Stimulated activated CD4-positive, alpha-beta T cell treated with anti-CD3 and anti-CD28 coated beads, Interleukin-2, amount 100 ng/mL, for 4 hours (primary cell): ENCODE measurements around the gene KCNK10.

Experiments
- DNase-seq: peaks from one replicate; pipeline ENCODE4 v3.0.0-alpha.2; 2020; ENCODE audit warnings: low read depth

Gene KCNK10

DNA sequence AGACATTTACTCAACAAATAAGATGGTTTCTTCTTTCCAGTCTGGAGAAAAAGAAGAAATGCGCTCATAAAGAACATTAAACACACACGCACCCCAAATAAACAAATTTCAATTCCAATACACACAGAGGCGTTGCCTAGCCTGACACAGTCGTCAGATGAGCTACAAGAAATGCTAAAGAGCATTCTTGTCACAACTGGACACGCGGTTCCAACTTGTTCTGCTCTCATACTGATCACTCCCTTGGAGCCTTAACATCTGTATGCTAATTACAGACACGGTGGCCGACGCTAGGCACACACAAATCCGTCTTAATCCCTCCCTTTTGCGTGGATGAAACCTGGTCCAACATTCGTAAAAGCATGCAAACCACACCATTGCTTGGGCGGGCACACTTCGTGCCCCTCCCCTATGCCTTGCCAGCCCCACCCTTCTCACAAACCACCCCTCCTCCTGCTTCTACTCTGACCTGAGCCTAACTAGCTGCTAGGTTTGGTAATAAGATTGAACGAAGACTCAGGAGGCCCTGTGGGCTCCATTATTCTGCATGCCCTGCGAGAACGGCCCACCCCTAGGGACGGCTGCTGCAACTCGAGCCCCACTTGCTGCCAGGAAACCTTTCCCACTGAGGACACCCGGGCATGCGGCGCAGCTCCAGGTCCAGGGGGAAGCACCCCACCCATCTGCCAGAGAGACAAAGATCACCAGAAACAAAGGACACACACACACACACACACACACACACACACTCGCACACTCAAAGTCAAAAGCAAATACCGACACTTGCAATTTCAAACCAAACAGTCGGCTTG is 1.2 kb downstream of the KCNK10 start:
- no peak for DNase-seq

DNA sequence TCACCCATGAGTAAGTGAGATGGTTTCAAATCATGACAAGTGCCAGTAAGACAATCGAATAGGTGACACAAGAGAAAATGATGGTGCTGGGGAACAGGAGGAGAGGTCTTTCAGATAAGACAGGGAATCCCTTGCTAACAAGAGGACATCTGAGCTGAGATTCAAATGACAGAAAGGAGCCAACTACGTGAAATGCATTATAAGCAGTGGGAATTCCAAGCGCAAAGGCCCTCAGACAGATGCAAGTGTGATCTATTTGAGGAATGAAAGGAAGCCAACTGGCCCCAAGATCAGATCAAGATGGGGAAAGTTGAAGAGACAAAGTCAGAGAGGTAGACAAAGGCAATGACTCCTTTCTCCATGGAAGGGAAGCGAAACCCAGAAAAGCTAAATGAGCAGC is 4.7 kb downstream of the KCNK10 start:
- no peak for DNase-seq

DNA sequence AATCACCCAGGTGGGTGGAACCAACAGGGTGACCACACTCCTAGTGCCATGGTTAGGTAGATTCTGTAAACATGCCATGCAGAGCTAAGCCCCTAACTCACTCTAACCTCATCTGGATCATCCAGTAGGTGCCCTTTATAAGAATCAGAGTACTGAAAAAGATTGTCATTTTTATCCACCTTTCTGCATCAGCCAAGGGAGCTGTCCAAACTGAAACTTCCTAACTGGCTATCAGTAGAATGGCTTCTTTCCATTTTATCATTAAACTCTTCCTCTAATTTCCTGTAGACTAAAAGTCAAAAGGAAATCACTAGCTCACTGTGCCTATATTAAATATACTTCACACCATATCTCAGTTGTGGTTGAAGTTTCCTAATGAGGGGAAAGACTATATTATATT is 6.5 kb downstream of the KCNK10 start:
- DNase-seq: no peak

DNA sequence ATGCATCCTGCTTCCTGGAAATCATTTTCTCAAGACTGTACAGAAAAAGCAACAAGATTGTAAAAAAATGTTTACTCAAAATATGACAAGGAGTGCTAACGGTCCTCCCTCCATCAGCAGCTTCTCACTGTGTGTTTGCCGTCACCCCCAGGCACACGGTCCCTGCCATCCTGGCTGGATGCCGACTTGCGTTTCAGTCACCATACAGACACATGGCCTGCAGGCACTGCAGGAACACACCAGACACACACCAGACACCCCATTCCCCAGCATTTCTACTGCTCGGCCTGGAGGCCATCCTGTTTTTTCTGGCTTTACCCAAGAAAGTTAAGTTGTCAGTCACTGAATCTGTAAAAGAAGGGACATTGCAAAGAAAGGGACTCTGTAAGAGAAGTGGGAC is 10.8 kb downstream of the KCNK10 start:
- DNase-seq: no peak

DNA sequence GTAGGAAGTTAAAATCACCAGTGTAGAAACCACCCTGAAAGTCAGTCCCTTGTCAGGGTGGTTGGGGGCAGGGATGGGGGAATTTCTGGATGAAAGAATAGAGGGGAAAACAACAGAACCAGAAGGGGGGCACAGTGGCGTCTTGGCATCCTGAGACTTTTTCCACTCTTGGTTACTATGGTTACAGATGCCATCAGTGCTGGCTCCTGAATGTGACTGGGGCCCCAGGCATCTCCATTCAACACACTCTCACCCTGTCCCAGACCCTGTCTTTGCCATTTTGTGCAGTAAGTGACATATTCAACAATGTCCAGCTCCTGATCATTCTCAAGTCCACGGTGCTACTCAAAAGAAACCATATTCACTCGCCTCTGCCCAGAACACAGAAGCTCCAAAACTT is 11.3 kb downstream of the KCNK10 start:
- no peak for DNase-seq

DNA sequence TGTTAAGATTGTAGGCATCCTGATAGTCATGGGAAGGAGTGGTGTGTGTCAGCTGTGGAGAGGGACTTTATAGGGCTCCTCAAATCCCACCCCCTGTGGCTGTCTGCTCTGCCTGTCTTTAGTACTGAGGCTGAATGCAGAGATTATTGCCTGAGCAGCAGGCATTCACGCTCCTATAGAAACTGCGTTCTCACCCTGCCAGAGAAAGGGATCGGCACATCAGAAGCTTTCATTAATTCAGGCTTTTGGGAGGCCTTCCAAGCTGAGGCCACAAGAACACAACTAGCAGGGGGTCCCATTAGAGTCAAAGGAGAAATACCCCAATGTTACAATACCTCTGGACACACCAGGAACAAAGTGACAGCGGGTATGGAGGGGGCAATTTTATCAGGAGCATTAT is 12.6 kb downstream of the KCNK10 start:
- no peak for DNase-seq

DNA sequence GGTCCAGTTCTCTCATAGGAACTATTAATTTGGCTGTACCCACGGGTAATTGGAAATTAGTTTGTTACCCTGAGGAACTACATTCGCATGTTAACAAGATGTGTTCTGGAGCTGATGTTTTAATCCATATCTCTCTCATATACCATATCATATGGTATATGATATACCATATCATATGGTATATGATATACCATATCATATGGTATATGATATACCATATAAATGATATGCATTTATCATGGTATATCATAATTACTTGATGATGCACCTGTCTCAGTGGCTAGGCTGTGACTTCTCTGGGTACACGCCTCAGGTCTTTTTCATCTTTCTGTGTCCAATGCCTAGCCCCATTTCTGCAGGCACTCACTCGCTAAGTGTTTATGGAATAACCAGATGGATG is 13.0 kb downstream of the KCNK10 start:
- no peak for DNase-seq

DNA sequence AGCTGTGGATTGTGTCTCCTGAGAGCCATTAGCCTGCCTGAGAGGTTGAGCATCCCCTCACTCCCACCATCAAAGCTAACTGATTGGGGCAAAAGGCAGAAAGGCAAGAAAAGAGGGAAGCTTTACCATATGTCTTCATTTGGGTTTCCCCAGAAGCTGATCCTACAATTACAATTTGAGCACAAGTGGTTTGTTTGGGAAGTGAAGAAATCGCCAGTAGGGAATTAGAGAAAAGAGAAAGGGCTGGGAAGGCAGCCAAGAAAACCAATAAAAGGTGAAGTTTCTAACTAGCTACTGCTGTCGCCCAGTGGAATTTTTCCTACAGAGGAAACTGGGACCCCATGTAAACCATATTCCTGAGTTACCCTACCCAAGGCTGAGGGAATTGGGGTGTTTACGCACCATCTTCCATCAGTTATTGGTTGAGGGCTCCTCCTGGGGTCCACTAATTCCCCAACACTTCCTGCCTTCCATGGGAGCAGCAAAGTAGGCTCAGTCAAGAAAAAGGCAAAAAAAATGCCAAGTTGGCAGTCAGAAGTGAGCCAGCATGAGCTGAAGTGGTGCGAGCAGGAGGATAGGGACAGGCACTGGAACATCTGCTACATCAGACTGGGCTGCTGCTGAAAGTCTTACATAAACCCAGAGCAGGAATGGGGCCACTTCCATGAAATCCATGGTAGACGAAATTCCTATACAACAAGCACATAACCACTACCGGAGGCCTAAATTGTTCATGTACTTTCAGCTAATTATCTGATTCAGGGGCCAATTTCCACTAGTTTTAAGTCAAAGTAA is 17.3 kb downstream of the KCNK10 start:
- DNase-seq: no peak

DNA sequence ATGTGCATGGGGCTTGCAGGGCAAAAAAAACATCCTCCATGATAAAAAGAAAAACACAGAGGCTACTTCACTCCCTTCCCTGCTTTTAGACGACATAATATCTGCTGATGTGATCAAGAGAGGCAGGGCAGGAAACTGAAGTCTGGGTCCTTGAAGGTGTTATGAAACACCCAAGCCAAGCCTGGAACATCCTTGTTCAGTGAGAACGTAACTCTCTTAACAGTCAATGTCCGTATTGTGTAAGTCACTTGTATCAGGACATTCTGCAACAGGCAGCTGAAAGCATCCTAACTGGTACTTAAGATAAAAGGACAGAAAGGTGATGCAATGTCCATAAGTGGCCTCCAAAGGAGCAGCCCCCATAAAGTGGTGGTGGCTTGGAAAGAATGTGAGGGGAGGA is 20.0 kb downstream of the KCNK10 start:
- no peak for DNase-seq

DNA sequence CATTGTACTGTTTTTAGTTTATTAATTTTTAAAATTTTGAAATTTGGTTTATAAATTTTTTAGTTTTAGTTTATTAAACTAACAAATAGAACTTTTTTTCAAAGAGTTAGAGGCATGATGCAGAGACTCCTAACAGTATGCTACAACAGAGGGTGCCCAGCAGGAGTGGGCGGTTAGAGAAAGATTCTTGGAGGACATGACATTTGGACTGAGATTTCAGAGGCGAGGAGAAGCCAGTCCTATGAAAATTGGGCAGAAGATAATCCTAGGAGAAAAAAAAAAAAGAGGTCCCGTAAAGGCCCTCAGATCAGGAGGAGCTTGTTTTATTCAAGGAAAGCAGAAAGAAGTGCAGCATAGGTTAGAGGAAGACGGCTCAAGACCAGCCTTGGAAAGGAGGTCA is 21.7 kb downstream of the KCNK10 start:
- no peak for DNase-seq

DNA sequence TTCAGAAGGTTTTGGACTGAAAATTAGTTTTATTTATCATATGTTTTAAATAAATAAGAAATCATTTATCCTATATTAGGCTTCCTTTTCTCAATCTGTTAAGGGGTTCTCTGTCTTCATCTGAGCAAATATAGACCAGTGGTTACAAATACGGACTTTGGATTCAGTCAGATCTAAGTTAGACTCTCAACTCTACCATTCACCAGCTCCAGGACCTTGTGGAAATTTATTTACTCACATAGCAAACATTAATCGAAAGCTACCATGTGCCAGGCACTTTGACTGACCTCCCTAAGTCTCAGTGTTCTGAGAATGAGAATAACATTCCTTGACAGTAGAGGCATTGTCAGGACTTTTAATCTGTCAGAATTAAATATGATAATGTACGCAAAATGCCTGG is 22.3 kb downstream of the KCNK10 start:
- no peak for DNase-seq

DNA sequence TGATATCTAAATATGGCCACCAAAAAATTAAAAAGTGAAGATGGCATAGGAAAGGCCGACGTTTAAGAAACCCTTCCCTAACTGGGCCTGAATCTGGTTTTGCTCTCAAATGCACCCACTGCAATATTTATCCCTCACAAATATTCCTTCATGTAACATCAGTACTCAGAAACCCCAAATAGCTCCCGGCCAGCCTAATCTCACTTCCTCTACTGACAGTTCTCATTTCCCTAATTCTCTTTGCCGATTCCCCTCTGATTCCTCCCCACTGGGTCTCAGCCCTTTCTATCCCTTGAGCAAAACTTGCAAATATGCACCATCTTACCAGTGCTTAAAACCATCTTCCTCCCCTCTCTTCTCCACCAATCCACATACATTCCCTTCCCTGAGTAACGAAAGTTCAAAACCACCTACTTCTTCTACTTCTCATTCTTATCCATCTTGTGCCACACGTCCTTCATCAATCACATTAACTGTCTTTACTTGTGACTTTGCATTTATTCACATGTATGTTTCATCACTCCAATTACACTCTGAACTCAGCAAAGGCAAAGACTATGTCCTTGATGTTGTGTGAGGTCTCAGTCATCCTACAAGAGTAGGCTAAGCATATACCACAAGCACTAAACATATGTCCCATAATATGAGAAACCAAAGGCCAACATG is 23.1 kb downstream of the KCNK10 start:
- no peak for DNase-seq

DNA sequence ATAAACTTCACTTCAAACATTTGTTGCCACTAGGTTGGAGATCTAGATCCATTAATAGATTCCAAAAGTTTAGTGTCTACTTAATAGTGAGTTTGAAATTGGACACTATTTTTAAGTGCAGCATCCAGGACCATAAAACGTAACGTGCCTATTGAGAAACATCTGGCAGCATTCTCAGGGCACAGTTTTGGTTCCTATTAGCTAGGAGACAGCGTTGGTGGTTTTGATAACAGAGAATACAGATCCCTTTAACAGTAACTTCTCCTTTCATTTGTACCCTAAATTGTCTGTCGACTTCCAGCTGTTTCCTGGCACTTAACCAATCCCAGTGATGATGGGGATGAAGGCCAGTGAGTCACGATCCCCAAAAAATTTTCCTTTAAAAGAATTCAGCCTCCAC is 25.8 kb downstream of the KCNK10 start:
- DNase-seq: no peak

DNA sequence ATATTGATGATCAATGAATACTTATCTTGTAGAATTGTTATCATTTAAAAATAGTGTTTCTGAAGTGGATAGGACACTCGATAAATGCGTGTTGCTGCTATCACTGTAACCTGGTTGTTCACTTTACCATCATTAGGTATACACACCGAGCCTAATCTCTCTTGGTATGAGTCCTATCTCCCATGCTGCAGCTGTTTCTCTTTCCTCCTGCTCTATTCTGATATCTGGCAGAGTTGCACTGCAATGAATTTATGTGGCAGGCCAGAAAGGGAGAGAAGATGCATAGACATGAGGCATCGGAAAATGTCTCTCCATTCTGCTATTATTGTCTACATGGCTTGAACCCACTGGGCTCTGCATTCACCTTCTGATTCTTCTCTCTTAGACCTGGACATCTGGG is 26.7 kb downstream of the KCNK10 start:
- no peak for DNase-seq

DNA sequence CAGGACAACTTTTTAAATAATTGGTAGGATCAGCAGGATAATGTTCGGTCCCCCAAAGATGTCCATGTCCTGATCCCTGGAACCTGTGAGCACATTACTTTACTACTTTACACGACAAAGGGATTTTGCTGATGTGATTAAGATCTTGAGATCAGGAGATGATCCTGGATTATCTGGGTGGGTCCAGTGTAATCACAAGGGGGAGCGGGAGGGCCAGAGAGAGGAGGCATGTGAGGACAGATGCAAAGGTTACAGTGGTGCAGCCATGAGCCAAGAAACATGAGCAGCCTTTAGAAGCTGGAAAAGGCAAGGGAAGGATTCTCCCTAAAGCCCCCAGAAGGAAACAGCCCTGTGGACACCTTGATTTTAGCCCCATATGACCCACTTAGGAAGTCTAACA is 33.1 kb downstream of the KCNK10 start:
- DNase-seq: no peak

DNA sequence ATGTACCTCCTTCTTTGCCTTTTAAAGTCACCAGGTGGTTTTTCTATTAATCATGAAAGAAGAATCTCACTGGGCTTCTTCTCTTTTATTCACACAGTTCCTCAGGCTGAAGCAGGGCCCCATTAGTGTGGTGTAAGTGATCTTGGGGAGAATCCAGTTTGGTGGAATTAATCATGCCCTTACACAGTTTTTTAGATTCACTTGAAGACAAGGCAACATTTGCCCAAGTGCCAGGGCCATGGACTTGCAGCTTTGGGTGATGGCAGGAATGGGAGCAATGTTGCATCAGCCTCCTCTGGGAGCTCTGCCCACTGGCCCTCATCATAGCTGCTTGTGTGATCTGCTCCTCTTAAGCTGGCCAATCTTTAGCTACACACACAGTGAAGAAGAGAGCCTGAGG is 33.8 kb downstream of the KCNK10 start:
- no peak for DNase-seq

DNA sequence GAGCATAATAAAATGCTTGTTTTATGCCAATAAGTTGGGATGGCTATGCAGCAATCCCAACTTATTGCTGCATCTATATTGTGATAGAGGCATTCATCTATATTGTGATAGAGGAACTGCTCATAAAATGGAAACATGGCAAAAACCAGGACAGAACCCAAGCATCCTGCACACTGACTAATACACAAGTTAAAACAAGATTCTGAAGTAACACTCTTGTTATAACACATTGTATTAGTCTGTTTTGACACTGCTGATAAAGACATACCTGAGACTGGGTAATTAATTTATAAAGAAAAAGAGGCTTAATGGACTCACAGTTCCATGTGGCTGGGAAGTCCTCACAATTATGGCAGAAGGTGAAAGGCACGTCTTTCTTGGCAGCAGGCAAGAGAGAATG is 36.8 kb downstream of the KCNK10 start:
- DNase-seq: no peak

DNA sequence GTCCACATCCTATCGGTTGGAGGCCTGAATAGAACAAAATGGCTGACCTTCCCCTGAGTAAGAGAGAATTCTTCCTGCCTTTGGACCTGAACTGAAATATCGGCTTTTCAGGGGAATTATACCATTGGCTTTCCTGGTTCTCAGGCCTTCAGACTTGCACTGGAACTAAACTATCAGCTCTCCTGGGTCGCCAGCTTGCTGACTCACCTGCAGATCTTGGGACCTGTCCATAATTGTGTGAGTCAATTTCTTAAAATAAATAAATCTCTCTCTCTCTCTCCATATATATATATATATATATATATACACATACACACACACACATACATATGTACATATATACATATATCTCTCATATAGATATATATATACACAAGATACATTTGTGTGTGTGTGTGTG is 41.6 kb downstream of the KCNK10 start:
- DNase-seq: no peak

DNA sequence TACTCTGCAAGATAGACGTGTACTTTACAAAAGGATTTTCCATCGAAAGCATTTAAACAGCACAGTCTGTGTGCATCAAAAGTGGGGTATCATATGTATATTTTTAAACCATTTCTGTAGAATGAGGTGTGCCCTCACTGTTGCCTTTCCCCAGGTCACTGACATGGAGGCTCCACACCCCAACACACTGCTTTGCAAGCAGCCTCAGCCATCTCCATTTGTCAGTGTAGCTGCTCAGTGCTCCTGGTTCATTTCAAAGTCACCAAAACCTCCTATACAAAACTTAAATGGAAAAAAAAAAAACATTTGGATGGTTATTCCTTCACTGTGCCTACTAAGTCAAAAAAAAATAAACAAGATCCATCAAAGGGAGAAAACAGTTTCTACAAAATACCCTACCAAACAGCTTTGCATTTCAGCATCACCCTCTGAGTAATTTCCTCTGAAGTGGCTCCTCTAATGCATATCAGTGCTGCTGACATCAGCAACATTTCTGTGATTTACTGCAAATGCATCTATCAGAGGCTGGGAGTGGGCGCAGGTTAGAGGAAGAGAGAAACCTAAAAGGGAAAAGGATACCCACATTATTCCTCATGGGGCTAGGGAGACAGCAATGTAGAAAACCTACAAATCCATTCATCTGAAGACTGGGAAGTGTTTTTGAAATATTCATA is 46.0 kb downstream of the KCNK10 start:
- no peak for DNase-seq

DNA sequence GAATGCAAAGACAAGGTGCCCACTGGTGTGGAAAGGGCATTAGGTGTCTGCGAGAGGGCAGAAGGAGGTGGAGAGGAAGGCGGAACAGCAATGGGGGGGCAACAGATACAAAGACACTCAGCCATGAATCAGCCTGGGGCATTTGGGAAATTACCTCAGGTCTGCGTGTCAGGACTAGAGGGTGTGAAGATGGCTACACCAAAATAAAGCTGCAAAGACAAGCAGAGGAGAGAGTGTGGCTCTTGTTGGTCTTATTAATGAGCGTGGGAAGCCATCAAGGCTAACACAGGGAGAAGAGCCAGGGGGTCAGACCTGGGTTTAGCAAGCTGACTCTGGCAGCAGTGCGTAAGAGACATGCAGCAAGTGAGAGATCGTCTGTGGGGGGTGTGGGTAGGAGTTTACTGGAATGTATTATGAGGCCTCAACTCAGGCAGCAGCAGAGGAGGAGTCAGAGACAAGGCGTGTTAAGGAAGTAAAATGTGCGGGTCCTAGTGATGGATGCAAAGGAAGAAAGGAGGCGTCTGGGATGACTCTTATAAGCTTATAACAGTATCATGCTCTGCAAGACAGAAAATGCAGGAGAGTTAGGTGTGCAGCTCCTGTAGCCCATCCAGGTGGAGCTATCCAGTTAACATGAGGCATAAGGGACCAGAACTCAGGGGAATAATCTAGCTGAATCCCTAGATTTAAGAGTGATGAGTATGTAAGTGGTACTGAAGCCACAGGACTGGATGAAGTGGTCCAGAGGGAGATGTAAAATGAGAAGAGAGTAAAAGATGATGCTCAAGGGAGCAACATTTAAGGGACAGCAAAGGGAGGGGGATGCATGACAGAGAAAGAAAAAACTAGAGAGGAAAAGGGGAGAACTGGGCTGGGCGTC is 50.4 kb downstream of the KCNK10 start:
- no peak for DNase-seq

DNA sequence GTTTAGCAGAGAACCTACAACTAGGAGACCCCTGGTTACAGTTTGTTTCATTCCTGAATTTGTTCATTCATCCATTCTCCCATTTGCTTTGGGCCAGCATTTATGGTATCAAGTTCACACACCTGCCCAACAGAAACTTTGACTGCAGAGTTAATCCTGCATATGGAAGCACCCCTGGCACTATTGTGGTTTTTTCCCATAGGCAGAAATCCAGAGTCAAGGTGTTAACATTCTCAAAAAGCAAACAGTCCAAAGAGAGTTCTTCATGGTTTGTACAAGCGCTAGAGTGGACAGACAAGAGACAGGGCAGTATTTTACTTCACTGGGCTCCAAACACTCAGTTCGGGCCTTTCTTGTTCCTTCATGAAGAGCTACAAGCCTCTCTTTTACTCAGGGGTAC is 51.9 kb downstream of the KCNK10 start:
- DNase-seq: no peak

DNA sequence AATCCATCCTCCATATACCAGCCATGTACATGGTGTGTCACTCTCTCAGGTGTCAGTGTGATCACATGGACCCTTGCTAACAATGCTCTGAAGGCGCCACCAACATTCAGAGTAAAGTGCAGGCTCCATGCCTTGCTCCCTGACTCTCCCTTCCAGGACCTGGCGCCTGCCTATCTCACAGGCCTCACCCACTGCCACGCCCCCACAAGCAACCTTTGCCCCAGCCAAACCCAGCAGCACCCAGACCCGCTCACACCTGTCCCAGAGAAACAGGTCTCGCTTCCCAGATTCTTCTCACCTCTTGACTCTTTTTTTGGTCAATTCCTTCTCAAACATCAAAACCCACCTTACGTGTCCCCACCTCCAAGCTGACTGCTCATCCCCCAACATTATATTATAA is 52.3 kb downstream of the KCNK10 start:
- DNase-seq: no peak
